ENCODE data around the gene MIEN1. TPM values are rescaled to one million over a fixed set of nuclear protein-coding genes. Genes with fewer than 3 reads are reported as not detected.

MIEN1 gene
- total and polyA plus RNA-seq, 2 of the 13 experiments (the other 11 are each of a cell fraction or from before 2014, with no cell fraction given) = 40.6 to 56.6 TPM

DNA sequence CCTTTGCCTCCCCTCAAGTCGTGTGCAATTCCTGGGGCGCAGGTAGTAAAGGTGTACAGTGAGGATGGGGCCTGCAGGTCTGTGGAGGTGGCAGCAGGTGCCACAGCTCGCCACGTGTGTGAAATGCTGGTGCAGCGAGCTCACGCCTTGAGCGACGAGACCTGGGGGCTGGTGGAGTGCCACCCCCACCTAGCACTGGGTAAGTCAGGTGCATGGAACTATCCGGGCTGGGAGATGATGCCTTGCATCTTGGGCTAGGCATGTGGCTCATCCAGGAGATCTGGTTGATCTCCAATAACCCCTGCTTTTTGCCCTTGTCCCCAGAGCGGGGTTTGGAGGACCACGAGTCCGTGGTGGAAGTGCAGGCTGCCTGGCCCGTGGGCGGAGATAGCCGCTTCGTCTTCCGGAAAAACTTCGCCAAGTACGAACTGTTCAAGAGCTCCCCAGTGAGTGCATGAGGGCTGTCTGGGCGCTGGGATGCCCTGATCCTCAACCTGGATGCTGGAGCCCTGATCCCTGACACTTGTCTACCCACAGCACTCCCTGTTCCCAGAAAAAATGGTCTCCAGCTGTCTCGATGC lies 12.6 kb upstream of the MIEN1 start:
- peaks cover 24% of the 10 kb centered on the region for H3K4me1 ChIP-seq (ENCODE audit: insufficient read depth, low read length)
- in situ Hi-C loops (cut with HindIII; ENCODE audit: extremely low pct_ligation_motif_present, low pct_unique_long_range_greater_than_20kb) (no loop called here), intact Hi-C loops (cut with micrococcal nuclease; ENCODE audit: unreplicated experiment) (no loop called here)
- ATAC-seq = no peak
- H3K27ac ChIP-seq (ENCODE audit: extremely low read length, insufficient read depth, low read length) = no peak overlapping the region
- no peak overlapping the region for H3K9ac ChIP-seq (ENCODE audit: insufficient read depth, low read depth, low read length)
- peaks cover 7% of the 10 kb centered on the region; the same call in 1 of the 2 replicates for H4K20me1 ChIP-seq (ENCODE audit: insufficient read depth, low read length)
- ChIA-PET CTCF (ENCODE audit: low intra/inter-chr PET ratio, low total read pairs) (no interaction called here), POLR2A (no interaction called here)
- no peak overlapping the region for H3K4me3 ChIP-seq (replicated peaks in 1 of 3; ENCODE audit: insufficient read depth in 1 of 3, low read depth in 2 of 3, low read length in 3 of 3)
- no peak overlapping the region for H3K4me2 ChIP-seq (ENCODE audit: low read depth, low read length)
- peaks cover 36% of the 10 kb centered on the region for H3K79me2 ChIP-seq (ENCODE audit: insufficient read depth, low read length)
- H3K9me3 ChIP-seq (ENCODE audit: low read length) = no peaks in the 10 kb centered on the region
- FAIRE-seq = no peak
- peaks cover 43 to 52% of the 10 kb centered on the region in 2 experiments for H3K36me3 ChIP-seq (replicated peaks in 1 of 2; ENCODE audit: control insufficient read depth in 1 of 2, insufficient read depth in 2 of 2, low read length in 2 of 2)
- BruUV-seq (replicated peaks) = no TSS peak
- no peak for DNase-seq (ENCODE audit: low spot score)
- 100% methylated on average over 20 of the region's 21 CpGs for WGBS (ENCODE audit: low lambda C conversion rate)
- H2AFZ ChIP-seq (ENCODE audit: low read length) = no peak overlapping the region
- no peaks in the 10 kb centered on the region; a peak in 1 of 5 replicates for H3K27me3 ChIP-seq (ENCODE audit: control insufficient read depth in 1 of 2, insufficient read depth in 2 of 2, low read length in 2 of 2)
- TF ChIP-seq GTF2F1 (IDR thresholded peaks at IDR 0.05; ENCODE audit: low read length) (no peak), ZNF746 (CRISPR knock-in tag; IDR thresholded peaks at IDR 0.05) (no peak), RBFOX2 (IDR thresholded peaks at IDR 0.05; ENCODE audit: low read depth, low read length) (peak; percentile 54; the same call in 1 of the 2 replicates), ETV6 (CRISPR knock-in tag; conservative IDR thresholded peaks at IDR 0.05) (no peak)
- TF ChIP-seq, protein P1, sequence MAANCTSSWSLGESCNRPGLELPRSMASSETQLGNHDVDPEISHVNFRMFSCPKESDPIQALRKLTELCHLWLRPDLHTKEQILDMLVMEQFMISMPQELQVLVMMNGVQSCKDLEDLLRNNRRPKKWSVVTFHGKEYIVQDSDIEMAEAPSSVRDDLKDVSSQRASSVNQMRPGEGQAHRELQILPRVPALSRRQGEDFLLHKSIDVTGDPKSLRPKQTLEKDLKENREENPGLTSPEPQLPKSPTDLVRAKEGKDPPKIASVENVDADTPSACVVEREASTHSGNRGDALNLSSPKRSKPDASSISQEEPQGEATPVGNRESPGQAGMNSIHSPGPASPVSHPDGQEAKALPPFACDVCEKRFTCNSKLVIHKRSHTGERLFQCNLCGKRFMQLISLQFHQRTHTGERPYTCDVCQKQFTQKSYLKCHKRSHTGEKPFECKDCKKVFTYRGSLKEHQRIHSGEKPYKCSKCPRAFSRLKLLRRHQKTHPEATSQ (CRISPR knock-in tag; IDR thresholded peaks at IDR 0.05; ENCODE audit: borderline replicate concordance) = no peak
- TF ChIP-seq, protein P2, sequence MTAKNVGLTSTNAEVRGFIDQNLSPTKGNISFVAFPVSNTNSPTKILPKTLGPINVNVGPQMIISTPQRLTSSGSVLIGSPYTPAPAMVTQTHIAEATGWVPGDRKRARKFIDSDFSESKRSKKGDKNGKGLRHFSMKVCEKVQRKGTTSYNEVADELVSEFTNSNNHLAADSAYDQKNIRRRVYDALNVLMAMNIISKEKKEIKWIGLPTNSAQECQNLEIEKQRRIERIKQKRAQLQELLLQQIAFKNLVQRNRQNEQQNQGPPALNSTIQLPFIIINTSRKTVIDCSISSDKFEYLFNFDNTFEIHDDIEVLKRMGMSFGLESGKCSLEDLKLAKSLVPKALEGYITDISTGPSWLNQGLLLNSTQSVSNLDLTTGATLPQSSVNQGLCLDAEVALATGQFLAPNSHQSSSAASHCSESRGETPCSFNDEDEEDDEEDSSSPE (CRISPR knock-in tag; IDR thresholded peaks at IDR 0.05) = no peak
- TF ChIP-seq, protein P3, sequence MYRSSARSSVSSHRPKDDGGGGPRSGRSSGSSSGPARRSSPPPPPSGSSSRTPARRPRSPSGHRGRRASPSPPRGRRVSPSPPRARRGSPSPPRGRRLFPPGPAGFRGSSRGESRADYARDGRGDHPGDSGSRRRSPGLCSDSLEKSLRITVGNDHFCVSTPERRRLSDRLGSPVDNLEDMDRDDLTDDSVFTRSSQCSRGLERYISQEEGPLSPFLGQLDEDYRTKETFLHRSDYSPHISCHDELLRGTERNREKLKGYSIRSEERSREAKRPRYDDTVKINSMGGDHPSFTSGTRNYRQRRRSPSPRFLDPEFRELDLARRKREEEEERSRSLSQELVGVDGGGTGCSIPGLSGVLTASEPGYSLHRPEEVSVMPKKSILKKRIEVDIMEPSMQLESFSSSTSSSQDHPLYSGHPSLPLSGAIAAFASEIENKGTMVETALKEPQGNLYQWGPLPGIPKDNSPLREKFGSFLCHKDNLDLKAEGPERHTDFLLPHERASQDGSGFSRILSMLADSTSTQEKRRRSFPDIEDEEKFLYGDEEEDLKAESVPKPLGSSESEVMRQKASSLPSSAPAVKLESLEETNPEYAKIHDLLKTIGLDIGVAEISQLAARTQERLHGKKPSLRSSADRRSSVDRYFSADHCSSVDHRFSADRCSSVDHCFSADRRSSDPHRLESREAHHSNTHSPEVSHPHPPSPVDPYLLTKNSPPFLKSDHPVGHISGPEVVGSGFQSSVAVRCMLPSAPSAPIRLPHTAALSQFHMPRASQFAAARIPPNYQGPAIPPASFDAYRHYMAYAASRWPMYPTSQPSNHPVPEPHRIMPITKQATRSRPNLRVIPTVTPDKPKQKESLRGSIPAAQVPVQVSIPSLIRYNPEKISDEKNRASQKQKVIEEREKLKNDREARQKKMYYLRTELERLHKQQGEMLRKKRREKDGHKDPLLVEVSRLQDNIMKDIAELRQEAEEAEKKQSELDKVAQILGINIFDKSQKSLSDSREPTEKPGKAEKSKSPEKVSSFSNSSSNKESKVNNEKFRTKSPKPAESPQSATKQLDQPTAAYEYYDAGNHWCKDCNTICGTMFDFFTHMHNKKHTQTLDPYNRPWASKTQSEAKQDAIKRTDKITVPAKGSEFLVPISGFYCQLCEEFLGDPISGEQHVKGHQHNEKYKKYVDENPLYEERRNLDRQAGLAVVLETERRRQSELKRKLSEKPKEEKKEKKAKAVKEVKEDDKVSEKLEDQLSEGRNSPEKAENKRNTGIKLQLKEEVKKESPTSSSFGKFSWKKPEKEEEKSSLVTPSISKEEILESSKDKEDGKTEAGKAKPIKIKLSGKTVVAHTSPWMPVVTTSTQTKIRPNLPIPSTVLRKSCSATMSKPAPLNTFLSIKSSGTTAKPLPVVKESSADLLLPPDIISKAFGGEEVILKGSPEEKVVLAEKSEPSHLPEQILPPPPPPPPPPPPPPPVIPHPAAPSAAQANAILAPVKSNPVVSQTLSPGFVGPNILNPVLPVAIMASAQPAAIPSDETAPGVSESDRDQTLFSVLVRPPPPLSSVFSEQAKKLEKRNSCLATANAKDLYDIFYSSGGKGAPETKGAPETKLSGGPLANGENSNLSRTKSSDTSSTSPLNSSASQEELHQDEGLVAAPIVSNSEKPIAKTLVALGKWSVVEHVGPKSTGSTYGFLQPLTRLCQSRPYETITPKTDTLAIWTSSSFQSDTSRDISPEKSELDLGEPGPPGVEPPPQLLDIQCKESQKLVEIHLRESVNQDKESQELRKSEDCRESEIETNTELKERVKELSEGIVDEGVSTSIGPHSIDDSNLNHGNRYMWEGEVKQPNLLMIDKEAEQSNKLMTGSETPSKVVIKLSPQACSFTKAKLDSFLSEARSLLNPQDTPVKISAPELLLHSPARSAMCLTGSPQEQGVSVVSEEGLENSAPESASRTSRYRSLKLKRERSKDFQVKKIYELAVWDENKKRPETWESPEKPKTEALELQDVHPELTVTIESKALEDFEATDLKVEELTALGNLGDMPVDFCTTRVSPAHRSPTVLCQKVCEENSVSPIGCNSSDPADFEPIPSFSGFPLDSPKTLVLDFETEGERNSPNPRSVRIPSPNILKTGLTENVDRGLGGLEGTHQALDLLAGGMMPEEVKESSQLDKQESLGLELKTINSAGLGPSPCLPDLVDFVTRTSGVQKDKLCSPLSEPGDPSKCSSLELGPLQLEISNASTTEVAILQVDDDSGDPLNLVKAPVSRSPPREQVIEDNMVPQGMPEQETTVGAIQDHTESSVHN (CRISPR knock-in tag; IDR thresholded peaks at IDR 0.05) = 0 out of 2 replicates have a peak, but pooled peaks have one; percentile 44
- TF ChIP-seq, protein P4, sequence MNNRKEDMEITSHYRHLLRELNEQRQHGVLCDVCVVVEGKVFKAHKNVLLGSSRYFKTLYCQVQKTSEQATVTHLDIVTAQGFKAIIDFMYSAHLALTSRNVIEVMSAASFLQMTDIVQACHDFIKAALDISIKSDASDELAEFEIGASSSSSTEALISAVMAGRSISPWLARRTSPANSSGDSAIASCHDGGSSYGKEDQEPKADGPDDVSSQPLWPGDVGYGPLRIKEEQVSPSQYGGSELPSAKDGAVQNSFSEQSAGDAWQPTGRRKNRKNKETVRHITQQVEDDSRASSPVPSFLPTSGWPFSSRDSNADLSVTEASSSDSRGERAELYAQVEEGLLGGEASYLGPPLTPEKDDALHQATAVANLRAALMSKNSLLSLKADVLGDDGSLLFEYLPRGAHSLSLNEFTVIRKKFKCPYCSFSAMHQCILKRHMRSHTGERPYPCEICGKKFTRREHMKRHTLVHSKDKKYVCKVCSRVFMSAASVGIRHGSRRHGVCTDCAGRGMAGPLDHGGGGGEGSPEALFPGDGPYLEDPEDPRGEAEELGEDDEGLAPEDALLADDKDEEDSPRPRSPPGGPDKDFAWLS (CRISPR knock-in tag; IDR thresholded peaks at IDR 0.05; ENCODE audit: borderline replicate concordance) = 0 out of 2 replicates have a peak, but pooled peaks have one; percentile 46

Data from HepG2 (cell line).